Astrocyte (in vitro differentiated cells and primary cell): ENCODE measurements around the gene NME9. TPM values are rescaled to one million over a fixed set of nuclear protein-coding genes. Genes with fewer than 3 reads are reported as not detected.

Experiments used
- DNase-seq: peaks from one replicate; pipeline ENCODE4 v3.0.0-alpha.2; 2010; ENCODE audit warnings: low read depth
- FAIRE-seq: peaks from 2 replicates; lab custom pipeline; 2011; peaks lifted over from hg19 to GRCh38; lab: Jason Lieb, UNC
- H2AFZ ChIP-seq: 2 replicates; pipeline ENCODE4 v1.6.0; 2012; ENCODE audit warnings: low read depth, low read length, inconsistent platforms
- H3K27ac ChIP-seq: 2 replicates; pipeline ENCODE4 v1.5.1; 2011; ENCODE audit warnings: low read depth, low read length, inconsistent platforms
- H3K27me3 ChIP-seq: 2 replicates; pipeline ENCODE4 v1.6.0; 2011; ENCODE audit warnings: low read length, inconsistent platforms; ENCODE audit not compliant: insufficient read depth
- H3K36me3 ChIP-seq: 2 replicates; pipeline ENCODE4 v1.5.1; 2011; ENCODE audit warnings: low read length, inconsistent platforms; ENCODE audit not compliant: insufficient read depth
- H3K4me1 ChIP-seq: 2 replicates; pipeline ENCODE4 v1.5.1; 2011; ENCODE audit warnings: low read length, inconsistent platforms; ENCODE audit not compliant: insufficient read depth
- H3K4me2 ChIP-seq: 2 replicates; pipeline ENCODE4 v1.6.0; 2012; ENCODE audit warnings: low read length, inconsistent platforms
- H3K4me3 ChIP-seq: 2 replicates; pipeline ENCODE4 v1.5.1; 2011; ENCODE audit warnings: low read depth, mild to moderate bottlenecking, low read length, inconsistent platforms; ENCODE audit not compliant: insufficient read depth
- H3K79me2 ChIP-seq: 2 replicates; pipeline ENCODE4 v1.6.0; 2012; ENCODE audit warnings: mild to moderate bottlenecking, low read length, inconsistent platforms; ENCODE audit not compliant: insufficient read depth
- H3K9ac ChIP-seq: 2 replicates; pipeline ENCODE4 v1.6.0; 2012; ENCODE audit warnings: mild to moderate bottlenecking, low read length, inconsistent platforms
- H3K9me3 ChIP-seq: 2 replicates; pipeline ENCODE4 v1.5.1; 2012; ENCODE audit warnings: low read depth, mild to moderate bottlenecking, low read length, inconsistent platforms; ENCODE audit not compliant: insufficient read depth
- H4K20me1 ChIP-seq: 2 replicates; pipeline ENCODE4 v1.6.0; 2012; ENCODE audit warnings: low read length, inconsistent platforms; ENCODE audit not compliant: insufficient read depth
- H3K27ac Mint-ChIP-seq: one replicate; pipeline ENCODE4 v1.8.0; 2021; ENCODE audit warnings: mild to moderate bottlenecking, mixed read lengths; ENCODE audit not compliant: unreplicated experiment
- H3K27me3 Mint-ChIP-seq: one replicate; pipeline ENCODE4 v1.8.0; 2021; ENCODE audit warnings: low read depth, mixed read lengths; ENCODE audit not compliant: unreplicated experiment
- H3K36me3 Mint-ChIP-seq: one replicate; pipeline ENCODE4 v1.8.0; 2021; ENCODE audit warnings: low read depth, mixed read lengths; ENCODE audit not compliant: unreplicated experiment
- H3K4me1 Mint-ChIP-seq: one replicate; pipeline ENCODE4 v1.8.0; 2021; ENCODE audit warnings: low read depth, mixed read lengths; ENCODE audit not compliant: unreplicated experiment
- H3K4me3 Mint-ChIP-seq: one replicate; pipeline ENCODE4 v1.8.0; 2021; ENCODE audit warnings: mild to moderate bottlenecking, moderate library complexity, mixed read lengths; ENCODE audit not compliant: unreplicated experiment
- H3K9me3 Mint-ChIP-seq: one replicate; pipeline ENCODE4 v1.8.0; 2021; ENCODE audit warnings: mild to moderate bottlenecking, mixed read lengths; ENCODE audit not compliant: unreplicated experiment
- CTCF ChIP-seq: IDR thresholded peaks from 2 replicates; pipeline ENCODE4 v1.5.1; 2011; ENCODE audit warnings: low read depth, mild to moderate bottlenecking, inconsistent platforms, low read length, moderate library complexity; ENCODE audit not compliant: insufficient read depth
- EZH2 ChIP-seq: IDR thresholded peaks from 2 replicates; pipeline ENCODE4 v1.6.1; 2012; ENCODE audit warnings: mild to moderate bottlenecking, low read length, inconsistent platforms; ENCODE audit not compliant: insufficient read depth
- total RNA-seq: library from RNA; stranded (reverse); gene quantifications from 2 replicates; pipeline ENCODE4 v1.2.1, GENCODE V29; 2021

Gene NME9
- total RNA-seq, 1 donor from 2014 or later, result 0.54 TPM

- H3K4me1 Mint-ChIP-seq, result no peaks in the 10 kb centered on the region
- no peaks in the 10 kb centered on the region for H4K20me1 ChIP-seq
- H3K27me3 ChIP-seq, result no peaks in the 10 kb centered on the region
- no peaks in the 10 kb centered on the region for H3K9me3 Mint-ChIP-seq
- H3K4me3 ChIP-seq, result no peak overlapping the region
- H3K27me3 Mint-ChIP-seq, result no peaks in the 10 kb centered on the region
- peaks cover 9% of the 10 kb centered on the region for H3K36me3 Mint-ChIP-seq
- H3K9me3 ChIP-seq, result no peaks in the 10 kb centered on the region
- TF ChIP-seq CTCF (no peak), EZH2 (no peak)
- DNase-seq (no peak), FAIRE-seq (no peak)
- no peak overlapping the region for H3K4me3 Mint-ChIP-seq
- no peaks in the 10 kb centered on the region for H3K79me2 ChIP-seq
- H2AFZ ChIP-seq, result no peak overlapping the region
- no peak overlapping the region for H3K27ac ChIP-seq
- no peak overlapping the region for H3K9ac ChIP-seq
- no peak overlapping the region for H3K27ac Mint-ChIP-seq
- H3K4me2 ChIP-seq, result no peak overlapping the region
- peaks cover 8% of the 10 kb centered on the region for H3K36me3 ChIP-seq
- H3K4me1 ChIP-seq, result no peaks in the 10 kb centered on the region
Measured at GRCh38 chr3:138284079-138284478, 45.6 kb downstream of the NME9 start.

- FAIRE-seq, result no peak
- Histone ChIP-seq H4K20me1 (no peaks in the 10 kb centered on the region), H3K9me3 (no peaks in the 10 kb centered on the region), H3K36me3 (peaks cover 3% of the 10 kb centered on the region), H3K9ac (no peak overlapping the region), H3K4me2 (no peak overlapping the region), H2AFZ (no peak overlapping the region), H3K4me1 (no peaks in the 10 kb centered on the region), H3K27me3 (no peaks in the 10 kb centered on the region), H3K79me2 (no peaks in the 10 kb centered on the region), H3K4me3 (no peak overlapping the region), H3K27ac (no peak overlapping the region)
- no peak overlapping the region for H3K4me3 Mint-ChIP-seq
- peaks cover 9% of the 10 kb centered on the region for H3K36me3 Mint-ChIP-seq
- H3K4me1 Mint-ChIP-seq, result no peaks in the 10 kb centered on the region
- no peaks in the 10 kb centered on the region for H3K9me3 Mint-ChIP-seq
- no peak for DNase-seq
- no peak for TF ChIP-seq EZH2
- no peak for TF ChIP-seq CTCF
- no peaks in the 10 kb centered on the region for H3K27me3 Mint-ChIP-seq
- no peak overlapping the region for H3K27ac Mint-ChIP-seq
Measured at GRCh38 chr3:138282836-138283235, 46.8 kb downstream of the NME9 start.

GRCh38 chr3:138281561-138281960, 48.1 kb downstream of the NME9 start:
- Histone ChIP-seq H3K36me3 (no peaks in the 10 kb centered on the region), H3K4me2 (no peak overlapping the region), H2AFZ (no peak overlapping the region), H3K4me1 (no peaks in the 10 kb centered on the region), H3K79me2 (no peaks in the 10 kb centered on the region), H3K27me3 (no peaks in the 10 kb centered on the region), H3K27ac (no peak overlapping the region), H3K4me3 (no peak overlapping the region), H3K9ac (no peak overlapping the region), H3K9me3 (no peaks in the 10 kb centered on the region), H4K20me1 (no peaks in the 10 kb centered on the region)
- no peak for DNase-seq
- Mint-ChIP-seq H3K4me3 (no peak overlapping the region), H3K9me3 (no peaks in the 10 kb centered on the region), H3K27me3 (no peaks in the 10 kb centered on the region), H3K27ac (no peak overlapping the region), H3K36me3 (peaks cover 4% of the 10 kb centered on the region), H3K4me1 (no peaks in the 10 kb centered on the region)
- no peak for FAIRE-seq
- no peak for TF ChIP-seq EZH2
- no peak for TF ChIP-seq CTCF
